Measurements from ENCODE around the gene NCBP2.

Gene NCBP2

GRCh38 chr3:196936288-196936687 lies 6.0 kb downstream of the NCBP2 start:
- no peak for DNase-seq

- no peak for DNase-seq
These were observed 9.7 kb downstream of the NCBP2 start for GRCh38 chr3:196932600-196932999.

DNA sequence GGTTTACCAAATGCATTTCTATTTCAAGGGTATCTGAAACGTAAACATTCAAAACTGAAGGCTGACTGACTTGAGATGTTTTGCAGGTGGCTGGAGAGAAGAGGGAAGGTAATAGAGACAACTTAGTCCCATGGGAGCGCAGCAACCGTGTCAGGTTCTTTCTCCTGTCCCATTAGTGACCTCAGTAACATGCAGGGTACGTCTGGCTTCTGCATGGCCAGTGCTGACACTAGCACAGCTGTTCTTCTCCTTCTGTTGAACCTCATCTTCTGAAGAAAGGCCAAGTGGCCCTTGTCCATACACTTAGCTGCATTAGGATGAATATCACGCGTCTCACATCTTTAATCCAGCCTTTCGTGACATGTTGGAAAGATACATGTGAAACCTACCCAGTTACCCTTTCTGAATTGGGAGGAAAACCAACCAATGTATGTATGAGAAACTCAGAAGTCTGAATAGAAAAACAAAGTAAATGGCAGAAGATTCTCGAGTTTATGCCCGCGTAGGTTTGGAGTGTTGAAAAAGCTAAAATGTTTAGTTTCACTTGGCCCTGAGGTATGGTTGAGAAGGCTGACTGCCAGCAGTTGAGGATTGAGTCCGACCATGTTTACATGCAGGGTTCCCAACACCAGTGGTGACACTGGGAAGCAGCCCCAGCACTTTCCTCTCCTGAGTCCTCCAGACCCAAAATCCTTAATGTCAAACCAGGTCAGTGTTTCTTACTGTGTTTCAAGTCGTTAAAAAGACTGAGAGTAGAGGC lies 10.3 kb downstream of the NCBP2 start:
- no peak for DNase-seq

GRCh38 chr3:196931157-196931556 lies 11.2 kb downstream of the NCBP2 start:
- DNase-seq: no peak

- no peak for DNase-seq
These were observed 14.5 kb downstream of the NCBP2 start for GRCh38 chr3:196927571-196928453.

DNA sequence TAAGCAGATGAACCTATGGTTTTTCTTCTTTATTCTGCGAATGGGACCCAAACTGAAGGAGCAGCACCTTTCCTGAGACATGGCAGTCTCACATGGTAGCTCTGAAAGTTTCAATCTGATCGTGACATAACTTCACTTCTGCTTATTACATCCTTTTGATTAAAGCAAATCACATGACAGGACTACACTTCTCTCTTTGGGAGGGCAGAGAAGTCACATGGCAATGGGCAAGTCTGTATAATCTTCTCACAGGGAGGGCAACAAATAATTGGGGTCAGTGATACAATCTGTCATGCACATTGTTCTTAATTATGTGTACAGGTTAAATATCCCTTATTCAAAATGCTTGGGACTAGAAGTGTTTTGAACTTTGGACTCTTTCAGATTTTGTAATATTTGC lies 21.6 kb downstream of the NCBP2 start:
- DNase-seq: no peak

DNA sequence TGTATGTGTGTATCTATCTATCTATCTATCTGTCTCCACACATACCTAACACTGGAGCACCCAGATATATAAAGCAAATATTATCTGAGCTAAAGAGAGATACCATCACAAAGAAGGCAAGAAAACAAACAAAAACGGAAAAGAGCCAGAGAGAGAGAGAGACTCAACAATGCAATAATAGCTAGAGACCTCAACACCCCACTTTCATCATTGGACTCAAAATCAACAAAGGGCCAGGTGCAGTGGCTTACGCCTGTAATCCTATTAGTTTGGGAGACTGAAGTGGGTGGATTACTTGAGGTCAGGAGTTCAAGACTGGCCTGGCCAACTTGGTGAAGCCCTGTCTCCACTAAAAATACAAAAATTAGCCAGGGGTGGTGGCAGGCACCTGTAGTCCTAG lies 23.4 kb downstream of the NCBP2 start:
- DNase-seq: no peak

DNA sequence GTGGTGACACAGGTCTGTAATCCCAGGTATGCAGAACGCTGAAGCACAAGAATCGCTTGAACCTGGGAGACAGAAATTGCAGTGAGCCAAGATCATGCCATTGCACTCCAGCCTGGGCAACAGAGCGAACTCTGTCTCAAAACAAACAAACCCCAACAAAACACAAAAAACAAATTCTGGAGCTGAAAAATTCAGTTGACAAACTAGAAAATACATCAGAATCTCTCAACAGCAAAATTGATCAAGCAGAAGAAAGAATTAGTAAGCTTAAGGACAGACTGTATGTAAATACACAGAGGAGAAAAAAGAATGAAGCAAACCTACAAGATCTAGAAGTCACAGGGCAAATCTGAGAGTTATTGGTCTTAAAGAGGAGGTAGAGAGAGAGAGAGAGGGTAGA lies 25.3 kb downstream of the NCBP2 start:
- DNase-seq: no peak

DNA sequence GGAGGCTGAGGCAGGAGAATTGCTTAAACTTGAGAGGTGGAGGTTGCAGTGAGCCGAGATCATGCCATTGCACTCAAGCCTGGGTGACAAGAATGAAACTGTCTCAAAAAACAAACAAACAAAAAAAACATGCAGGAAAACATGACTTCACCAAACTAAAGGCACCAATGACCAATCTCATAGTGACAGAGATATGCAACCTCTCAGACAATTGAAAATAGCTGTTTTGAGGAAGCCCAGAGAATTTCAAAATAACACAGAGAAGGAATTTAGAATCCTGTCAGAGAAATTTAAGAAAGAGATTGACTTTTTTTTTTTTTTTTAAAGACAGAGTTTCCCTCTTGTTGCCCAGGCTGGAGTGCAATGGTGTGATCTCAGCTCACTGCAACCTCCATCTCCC lies 26.1 kb downstream of the NCBP2 start:
- no peak for DNase-seq

GRCh38 chr3:196915375-196915774 lies 27.0 kb downstream of the NCBP2 start:
- DNase-seq: no peak

GRCh38 chr3:196914866-196915265 lies 27.5 kb downstream of the NCBP2 start:
- no peak for DNase-seq

DNA sequence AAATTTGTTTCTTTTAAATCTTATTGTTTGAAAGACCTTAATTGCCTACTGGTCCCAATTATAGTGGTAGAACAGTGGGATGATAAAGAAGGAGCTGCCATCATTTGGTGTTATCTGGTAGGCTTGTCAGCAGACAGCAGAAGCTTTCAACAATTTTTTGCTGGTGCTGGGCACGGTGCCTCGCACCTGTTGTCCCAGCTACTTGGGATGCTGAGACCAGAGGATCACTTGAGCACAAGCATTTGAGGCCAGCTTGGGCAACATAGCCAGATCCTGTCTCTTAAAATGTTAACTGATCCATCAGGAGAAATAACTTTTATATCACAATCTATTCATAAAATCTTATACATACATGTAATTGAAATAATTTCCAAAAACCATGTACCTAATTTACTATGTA lies 38.6 kb downstream of the NCBP2 start:
- no peak for DNase-seq

DNA sequence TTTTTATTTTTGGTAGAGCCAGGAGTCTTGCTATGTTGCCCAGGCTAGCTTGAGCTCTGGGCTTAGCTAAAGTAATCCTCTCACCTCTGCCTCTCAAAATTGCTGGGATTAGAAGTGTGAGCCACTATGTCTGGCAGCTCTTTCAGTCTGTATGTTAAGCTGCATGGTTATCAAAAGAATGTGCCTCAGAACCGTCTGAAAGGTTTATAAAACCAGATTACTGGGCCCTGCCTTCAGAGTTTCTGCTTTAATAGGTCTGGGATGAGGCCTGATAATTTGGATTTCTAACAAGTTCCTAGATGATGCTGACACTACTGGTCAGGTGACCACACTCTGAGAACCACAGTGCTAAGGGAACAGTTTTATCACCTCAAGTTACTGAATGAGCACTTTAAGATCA lies 40.0 kb downstream of the NCBP2 start:
- DNase-seq: no peak

- no peak for DNase-seq
These were observed 40.6 kb downstream of the NCBP2 start for GRCh38 chr3:196901768-196902167.

DNA sequence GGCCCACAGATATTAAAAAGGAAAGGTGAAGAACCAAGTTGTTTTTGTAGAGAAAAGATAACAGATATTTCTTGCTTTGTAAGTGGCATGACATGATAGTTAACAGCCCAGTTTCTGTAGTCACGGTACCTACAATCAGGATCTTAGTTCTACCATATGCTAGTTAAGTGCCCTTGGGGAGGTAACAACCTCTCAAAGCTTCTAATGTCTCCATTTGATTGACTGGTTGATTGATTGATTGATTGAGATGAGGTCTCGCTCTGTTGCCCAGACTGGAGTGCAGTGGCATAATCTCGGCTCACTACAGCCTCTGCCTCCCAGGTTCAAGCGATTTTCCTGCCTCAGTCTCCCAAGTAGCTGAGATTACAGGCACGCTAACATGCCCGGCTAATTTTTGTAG lies 46.1 kb downstream of the NCBP2 start:
- no peak for DNase-seq

- no peak for DNase-seq
These were observed 47.6 kb downstream of the NCBP2 start for GRCh38 chr3:196894557-196895295.

DNA sequence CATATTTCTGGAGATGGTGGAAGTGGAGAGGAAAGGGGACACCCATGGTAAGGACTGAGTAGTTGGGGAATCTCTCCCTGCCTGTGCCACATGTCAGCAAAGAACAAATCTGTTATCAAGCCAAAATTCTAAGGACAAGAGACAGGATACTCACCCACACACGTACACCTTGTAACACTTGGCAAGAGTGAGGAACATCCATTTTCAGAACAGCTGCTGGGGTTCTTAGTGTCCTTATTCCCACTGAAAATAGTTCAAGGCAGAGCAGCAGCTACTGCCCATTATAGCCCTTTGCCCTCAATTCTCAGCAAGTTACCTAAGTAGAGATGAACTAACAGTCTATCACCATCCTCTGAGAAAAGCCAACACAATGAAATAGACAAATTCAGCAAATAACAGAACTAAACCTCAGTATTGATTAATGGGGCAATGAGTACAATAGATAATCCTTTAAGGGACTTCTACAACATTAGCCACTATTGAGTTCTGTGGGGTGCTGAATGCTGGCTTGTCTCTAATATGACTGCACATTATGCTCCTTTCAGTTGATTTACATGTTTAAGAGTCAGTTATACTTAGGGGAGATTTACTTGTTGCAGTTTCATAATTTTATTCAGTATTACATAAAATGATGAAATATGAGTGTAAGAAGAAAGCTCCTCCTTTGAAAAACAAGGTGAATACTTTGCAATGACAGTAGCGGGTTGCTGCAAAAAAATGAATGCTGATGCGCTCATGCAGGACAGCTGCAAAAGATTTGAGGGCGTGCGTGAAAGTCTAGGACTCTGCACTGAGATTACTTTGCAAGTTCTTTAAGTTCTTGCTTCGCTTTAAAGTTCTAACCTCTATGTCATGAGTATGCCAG lies 52.3 kb downstream of the NCBP2 start:
- no peak for DNase-seq

DNA sequence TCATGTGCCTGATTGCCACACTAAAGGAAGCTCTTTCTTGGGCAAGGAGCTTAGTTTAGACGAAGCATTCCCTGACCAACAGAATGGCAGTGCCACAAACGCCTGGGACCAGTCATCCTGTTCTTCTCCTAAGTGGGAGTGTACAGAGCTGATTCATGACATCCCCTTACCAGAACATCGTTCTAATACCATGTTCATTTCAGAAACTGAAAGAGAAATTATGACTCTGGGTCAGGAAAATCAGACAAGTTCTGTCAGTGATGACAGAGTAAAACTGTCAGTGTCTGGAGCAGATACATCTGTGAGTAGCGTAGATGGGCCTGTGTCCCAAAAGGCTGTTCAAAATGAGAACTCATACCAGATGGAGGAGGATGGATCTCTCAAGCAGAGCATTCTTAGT lies 56.2 kb downstream of the NCBP2 start:
- no peak for DNase-seq

Measured in NCI-H345 (cell line).